GM11168 (cell line): ENCODE measurements around the gene KLHDC8B.

ENCODE experiments used
- in situ Hi-C: fragments of 300-500 bp; cut with MboI; formaldehyde crosslinking; loops from one replicate; pipeline ENCODE4 v1.12.0; 2022; ENCODE audit warnings: low sequenced_read_pairs; ENCODE audit not compliant: unreplicated experiment

KLHDC8B gene

GRCh38 chr3:49157289-49157688, 14.1 kb upstream of the KLHDC8B start:
- in situ Hi-C loops = loop anchor here (25.0 kb wide), 1 partner anchor 280 kb away; the partner anchor contains the start of gene NICN1

- in situ Hi-C loops = loop anchor here (25.0 kb wide), 1 partner anchor 279 kb away; the partner anchor contains the start of gene NICN1
Observed at GRCh38 chr3:49158103-49158709, 13.2 kb upstream of the KLHDC8B start.

GRCh38 chr3:49158792-49159191, 12.6 kb upstream of the KLHDC8B start:
- in situ Hi-C loops = loop anchor here (25.0 kb wide), 1 partner anchor 279 kb away; the partner anchor contains the start of gene NICN1

DNA sequence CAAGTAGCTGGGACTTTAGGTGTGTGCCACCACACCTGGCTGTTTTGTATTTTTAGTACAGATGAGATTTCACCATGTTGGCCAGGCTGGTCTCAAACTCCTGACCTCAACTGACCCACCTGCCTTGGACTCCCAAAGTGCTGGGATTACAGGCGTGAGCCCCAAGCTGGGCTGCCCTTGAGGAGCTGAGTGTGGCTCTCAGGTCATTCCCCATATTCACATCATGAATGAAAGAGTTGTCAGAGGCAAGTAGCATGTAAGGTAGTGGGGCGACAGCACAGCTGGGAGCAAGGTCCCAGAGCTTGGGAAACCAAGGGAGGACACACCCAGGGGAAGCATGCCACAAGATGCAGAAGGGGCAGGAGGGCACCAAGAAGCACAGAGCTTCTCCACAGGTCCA, 10.2 kb upstream of the KLHDC8B start:
- in situ Hi-C loops = loop anchor here (25.0 kb wide), 1 partner anchor 276 kb away; the partner anchor contains the start of gene NICN1

DNA sequence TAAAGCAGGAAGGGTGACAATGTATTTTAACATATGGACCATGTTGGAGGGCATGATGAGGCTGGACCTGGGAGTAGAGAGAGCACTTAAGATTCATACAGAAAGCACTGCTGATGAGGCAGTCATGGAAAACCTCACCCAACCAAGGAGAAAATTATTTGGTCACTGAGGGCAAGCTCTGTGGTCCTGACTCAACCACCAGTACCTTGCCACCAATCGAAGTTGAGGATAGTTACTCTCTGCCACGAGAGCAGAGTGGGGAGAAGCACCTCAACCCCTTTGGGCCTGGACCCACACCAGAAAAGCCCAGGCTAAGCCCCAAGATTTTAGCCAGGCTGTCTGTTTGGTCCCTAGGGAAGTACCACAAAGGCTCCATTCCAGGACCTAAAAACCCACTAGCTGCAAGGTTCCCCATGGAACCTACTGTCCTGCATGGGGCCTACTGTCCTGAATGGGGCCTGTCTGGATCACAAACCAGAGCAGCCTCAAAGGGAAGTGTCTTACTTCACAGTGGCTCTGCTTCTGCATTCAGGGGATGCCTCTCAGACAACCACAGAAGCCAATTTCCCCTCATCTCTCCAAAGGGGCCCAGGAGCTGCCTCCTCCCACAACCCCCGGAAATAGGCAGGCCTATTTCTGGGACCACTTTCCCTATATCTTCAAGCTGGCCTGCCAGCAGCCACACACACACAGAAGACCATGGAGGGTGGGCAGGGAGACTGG, 9.4 kb upstream of the KLHDC8B start:
- in situ Hi-C loops = loop anchor here (25.0 kb wide), 1 partner anchor 275 kb away; the partner anchor contains the start of gene NICN1

DNA sequence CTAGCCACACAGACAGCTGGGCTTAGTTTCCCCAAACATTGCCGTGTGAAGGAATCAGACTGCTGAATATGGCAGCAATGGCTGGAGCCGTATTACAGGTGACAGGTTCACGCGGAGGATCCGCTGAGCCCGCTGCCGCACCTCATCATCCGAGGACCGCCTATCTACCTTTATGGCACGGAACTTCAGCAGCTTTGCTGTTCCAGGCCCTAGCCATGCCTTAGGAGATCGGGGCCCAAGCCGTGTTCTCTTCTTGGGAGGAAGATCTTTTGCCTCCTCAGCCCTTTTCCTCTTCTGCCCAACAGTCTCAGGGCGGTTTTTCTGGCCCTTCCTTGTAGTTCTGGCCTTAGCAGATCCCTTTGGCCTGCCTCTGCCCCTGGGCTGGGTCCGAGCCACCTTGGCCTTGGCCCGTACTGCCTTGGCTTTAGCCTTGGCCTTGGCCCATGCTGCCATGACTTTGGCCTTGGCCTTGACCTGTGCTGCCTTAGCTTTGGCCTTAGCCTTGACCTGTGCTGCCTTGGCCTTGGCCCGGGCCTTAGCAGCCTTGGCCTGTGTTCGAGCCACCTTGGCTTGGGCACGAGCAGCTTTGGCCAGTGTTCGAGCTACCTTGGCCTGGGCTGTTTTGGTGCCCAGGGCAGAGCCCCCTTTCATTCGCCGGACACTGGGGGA, 8.5 kb upstream of the KLHDC8B start:
- in situ Hi-C loops = loop anchor here (25.0 kb wide), 1 partner anchor 274 kb away; the partner anchor contains the start of gene NICN1

DNA sequence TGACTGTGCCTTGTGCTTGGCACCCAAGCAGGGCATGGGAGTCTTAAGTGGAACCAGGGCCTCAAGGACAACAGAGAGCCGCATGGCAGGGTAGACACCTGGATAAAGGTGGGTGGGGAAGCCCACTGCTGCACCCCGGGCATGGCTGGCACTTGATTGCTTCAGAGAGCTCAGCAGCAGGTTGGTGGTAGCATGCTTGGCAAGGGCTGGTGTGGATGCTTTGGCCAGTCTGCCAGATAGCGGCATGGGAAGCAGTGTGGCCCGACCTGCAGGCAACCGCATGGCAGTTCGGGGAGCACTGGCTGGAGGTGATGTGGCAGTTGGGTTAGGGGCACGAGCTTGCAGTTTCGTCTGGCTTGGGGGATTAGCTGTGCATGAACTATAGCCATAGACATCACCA, 7.8 kb upstream of the KLHDC8B start:
- in situ Hi-C loops = loop anchor here (25.0 kb wide), 1 partner anchor 274 kb away; the partner anchor contains the start of gene NICN1

DNA sequence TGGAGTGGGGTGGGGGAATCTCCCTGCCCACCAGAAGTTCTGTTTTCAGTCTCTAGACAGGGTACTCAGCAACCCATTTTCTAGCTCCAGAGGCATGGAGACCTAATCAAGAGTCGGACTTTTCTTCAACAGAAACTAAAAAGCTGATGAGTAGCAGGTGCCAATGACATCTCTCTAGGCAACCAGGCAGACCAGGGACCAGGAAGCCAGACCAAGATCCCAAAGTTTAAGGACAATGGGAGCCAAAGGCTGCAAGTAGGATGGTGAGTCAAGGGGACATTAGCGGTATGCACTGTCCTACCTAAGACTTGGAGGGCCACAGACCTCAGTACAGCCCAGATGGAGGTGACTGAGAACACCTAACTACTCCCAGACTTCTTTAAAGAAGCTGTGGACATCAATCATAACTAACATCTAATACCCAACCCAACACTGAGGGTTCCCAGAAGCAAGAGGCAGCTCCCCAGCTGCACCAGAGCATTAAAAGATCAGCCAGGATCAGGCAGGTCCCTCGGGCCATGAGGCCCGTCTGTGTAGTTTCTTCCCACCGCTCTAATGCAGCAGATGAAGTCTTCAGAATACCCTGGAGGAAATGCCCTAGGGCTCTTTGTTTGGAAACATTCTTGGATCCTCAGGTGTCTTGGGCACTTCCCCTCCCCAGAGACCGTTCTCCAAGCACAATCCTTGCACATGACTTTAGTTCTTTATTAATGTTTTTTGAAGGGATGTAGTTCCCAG, 6.2 kb upstream of the KLHDC8B start:
- in situ Hi-C loops = loop anchor here (25.0 kb wide), 1 partner anchor 272 kb away; the partner anchor contains the start of gene NICN1

- in situ Hi-C loops = loop anchor here (25.0 kb wide), 1 partner anchor 271 kb away; the partner anchor contains the start of gene NICN1
Observed at GRCh38 chr3:49165771-49166751, 5.3 kb upstream of the KLHDC8B start, which contains the start of gene CCDC71. CCDC71 (minus strand) TSS chr3:49166331; CDS start chr3:49164208, 2,123 bp downstream.

DNA sequence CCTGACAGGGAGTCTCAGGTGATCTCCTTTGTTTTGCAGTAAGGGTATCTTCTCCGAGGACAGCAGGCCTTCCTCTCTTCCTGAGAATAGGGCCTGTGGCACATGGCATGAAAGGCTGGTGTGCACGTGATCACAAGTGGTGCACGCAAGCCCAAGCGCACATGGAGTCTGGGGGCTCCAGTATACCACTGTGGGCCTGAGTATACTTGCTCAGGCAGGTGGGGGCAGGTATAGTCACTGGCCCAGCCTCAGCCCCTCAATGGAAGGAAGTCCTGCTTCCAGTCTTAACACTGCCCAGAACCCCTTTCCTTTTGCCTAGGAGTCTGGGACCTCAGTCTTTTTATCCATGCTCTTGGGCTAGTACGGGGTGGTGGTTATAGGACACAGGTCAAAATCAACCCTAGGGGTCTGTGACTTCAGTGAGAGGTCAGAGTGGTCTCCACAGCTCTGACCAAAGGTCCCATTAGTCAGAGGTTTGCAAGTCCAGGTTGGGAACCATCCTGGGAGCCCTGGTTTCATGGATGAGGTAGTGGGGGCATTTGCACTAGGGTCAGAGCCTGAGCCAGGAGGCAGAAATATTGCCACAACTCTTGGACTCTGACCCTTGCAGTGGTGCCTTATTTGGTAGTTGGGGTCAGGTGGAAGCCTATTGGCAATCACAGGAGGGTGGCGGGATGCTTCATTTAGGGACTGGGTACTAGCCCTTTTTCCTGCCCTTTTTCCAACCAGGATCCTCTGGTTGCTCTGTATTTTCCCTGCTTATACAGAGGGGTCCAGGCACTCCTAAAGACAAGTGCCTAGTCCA, 4.4 kb upstream of the KLHDC8B start:
- in situ Hi-C loops = loop anchor here (25.0 kb wide), 1 partner anchor 270 kb away; the partner anchor contains the start of gene NICN1

- in situ Hi-C loops = loop anchor here (25.0 kb wide), 1 partner anchor 267 kb away; the partner anchor contains the start of gene NICN1
Observed at GRCh38 chr3:49170744-49171118, 667 bp upstream of the KLHDC8B start.

GRCh38 chr3:49171775-49172500, 540 bp downstream of the KLHDC8B start:
- in situ Hi-C loops = loop anchor here (25.0 kb wide), 1 partner anchor 265 kb away; the partner anchor contains the start of gene NICN1

DNA sequence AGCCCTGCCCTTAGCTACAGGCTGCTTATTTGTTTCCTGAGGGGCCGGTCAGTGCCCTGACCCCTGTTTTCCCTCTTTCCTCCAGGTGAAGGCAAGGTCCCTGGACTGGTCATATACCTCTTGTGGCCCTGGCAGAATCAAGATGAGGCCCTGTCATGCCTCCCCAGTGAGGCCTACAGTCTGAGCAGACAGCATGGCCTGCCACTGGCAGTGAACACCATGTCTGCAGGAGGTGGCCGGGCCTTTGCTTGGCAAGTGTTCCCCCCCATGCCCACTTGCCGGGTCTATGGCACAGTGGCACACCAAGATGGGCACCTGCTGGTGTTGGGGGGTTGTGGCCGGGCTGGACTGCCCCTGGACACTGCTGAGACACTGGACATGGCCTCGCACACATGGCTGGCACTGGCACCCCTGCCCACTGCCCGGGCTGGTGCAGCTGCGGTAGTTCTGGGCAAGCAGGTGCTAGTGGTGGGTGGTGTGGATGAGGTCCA, 1.2 kb downstream of the KLHDC8B start:
- in situ Hi-C loops = loop anchor here (25.0 kb wide), 1 partner anchor 265 kb away; the partner anchor contains the start of gene NICN1

DNA sequence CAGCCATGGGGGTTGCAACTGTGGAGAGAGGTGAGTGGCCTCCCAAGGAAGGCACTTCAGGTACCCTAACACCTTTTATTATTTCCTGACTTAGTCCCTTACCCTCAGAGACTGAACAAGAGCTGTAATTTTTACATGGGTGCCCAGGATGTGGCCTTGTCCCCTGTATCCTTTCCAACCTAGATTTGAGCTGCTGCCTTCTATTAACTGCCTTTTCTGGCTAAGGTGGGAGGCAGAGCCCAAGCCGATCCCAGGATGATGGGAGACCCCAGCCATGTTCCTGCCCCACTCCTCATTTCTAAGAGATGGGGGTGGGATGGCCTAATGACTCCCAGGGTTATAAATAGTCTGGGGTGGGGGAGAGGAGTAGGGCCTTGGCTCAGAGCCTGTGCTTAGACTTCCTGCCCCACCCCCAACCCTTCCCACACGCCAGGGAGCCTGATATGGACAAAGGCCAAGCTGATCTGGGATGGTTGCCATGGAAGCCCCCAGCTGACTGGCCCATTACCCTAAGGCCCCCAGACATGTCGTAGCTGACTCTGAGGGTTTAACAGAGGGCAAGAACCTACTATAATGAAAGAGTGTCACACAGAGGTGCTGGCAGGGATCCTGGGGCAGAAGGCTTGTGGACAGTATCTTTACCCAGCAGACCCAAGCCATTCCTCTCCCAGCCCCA, 1.9 kb downstream of the KLHDC8B start:
- in situ Hi-C loops = loop anchor here (25.0 kb wide), 1 partner anchor 264 kb away; the partner anchor contains the start of gene NICN1

DNA sequence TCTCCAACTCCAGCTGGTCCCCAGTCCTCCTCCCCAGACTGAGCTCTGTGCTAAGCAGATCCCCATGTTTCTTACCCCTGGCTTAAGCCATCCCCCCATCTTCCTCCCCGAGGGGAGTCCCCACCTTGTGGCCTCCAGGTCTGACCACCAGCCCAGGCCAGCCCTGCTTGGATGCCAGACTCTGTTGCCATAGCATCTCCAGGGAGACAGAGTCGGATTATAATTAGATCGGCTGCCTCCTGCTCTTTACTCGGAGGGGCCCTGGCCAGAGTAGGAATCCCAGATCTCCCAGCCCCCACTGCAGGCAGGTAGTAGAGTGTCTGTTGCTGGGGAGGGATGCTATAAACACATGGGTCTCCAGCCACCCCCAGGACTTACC, 2.4 kb downstream of the KLHDC8B start:
- in situ Hi-C loops = loop anchor here (25.0 kb wide), 1 partner anchor 264 kb away; the partner anchor contains the start of gene NICN1

- in situ Hi-C loops = loop anchor here (25.0 kb wide), 1 partner anchor 263 kb away; the partner anchor contains the start of gene NICN1
Observed at GRCh38 chr3:49174397-49174985, 3.1 kb downstream of the KLHDC8B start.
